HG02610 (cell line): ENCODE measurements around the gene EFCAB10.
"Not testable (repeated sequence)": the region's sequence is repeated elsewhere in the genome, so short reads cannot be mapped to it uniquely, and the experiment has no call there.

Experiments used
- ATAC-seq: cut with Tn5 transposase; IDR thresholded peaks from one replicate; pipeline ENCODE4 v1.9.1; 2021; ENCODE audit warnings: mild to moderate bottlenecking, moderate library complexity; ENCODE audit not compliant: unreplicated experiment

Gene EFCAB10

DNA sequence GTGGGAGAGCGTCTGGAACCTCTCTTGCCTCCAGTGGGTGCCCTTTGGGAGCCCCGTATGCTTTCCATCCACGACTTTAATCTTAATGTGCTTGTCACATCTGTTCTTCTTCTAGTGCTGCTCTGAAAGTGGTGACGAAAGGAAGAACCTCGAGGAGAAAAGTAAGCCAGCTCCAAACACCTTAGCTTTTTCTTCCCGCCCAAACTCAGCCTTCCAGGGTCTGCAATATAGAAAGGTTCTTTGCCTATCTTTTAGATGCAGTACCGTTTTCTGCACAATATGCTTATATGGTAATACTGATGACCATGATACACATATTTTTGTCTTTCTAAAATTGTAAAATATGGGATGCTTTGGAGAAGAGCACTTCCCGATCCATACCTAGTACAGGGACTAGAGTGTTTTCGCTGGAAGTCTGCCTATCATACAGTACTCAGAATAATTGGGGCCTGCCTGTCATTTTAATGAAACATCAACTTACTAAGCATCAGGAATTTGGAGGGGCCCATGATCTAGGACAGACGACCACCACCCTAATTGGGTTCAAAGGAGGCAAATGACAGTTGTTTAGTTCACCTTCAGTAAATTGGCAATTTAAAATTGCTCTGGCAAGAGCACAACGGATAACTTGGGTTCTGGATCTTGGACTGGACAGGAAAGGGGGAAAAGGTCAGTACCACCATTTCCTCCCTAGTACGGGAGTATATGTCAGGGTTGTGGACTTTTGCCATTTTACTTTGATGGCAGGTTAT, 48.4 kb downstream of the EFCAB10 start:
- ATAC-seq = no peak

DNA sequence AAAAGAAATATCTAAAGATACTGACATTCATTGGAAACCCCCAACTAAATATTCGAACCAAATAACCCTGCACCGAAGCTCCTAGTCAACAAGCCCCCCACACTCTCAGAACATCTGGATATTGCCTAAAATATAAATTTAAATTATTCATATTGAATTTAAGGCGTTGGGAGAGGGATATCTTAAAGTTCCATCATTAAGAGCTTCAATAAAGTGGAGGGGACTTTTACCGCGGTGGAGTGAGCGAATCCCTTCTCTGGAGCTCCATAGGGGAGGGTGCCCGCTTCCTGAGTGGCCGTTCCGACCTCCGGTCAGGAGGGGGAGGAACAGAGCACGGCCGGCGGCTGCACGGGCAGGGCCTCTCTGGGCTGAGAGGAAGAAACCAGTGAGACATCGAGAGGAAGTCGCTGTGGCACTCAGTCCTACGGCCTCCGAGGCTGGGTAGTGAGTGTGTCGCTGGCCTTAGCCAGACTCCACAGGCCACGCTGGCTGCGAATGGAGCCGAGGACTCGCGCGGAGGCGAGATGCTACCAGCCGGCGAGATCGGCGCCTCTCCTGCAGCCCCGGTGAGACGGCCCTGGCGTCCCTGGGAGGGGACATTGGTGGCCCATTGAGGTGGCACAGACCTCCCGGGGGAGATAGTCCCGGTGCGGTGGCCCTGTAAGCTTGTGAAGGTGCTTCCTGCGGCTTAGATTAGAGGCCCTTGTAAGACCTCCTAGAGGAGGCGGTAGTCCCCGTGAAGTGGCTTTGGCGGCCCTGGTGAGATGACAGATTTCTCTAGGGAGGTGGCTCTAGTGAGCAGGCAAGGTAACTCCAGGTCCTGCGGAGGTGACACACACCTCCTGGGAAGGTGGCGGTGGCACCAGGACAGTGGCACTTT, 49.3 kb downstream of the EFCAB10 start, which contains the start of gene RINT1:
Gene RINT1 (plus strand): TSS at position 410 of the 880 bp plus-strand sequence. CDS start 115 bp downstream, at position 525.
- ATAC-seq = peak; percentile 96

DNA sequence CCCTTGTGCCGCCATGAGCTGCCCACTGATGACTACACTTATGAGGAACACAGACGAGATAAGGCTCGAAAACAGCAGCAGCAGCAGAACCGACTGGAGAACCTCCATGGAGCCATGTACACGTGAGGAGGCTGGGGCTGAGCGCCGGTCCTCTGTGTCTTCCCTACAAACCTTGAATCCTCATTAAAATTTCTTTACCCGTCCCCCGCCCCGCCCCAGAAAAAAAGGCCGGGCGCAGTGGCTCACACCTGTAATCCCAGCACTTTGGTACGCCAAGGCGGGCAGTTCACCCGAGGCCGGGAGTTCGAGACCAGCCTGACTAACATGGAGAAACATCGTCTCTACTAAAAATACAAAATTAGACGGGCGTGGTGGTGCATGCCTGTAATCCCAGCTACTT, 50.7 kb downstream of the EFCAB10 start:
- ATAC-seq = no peak

DNA sequence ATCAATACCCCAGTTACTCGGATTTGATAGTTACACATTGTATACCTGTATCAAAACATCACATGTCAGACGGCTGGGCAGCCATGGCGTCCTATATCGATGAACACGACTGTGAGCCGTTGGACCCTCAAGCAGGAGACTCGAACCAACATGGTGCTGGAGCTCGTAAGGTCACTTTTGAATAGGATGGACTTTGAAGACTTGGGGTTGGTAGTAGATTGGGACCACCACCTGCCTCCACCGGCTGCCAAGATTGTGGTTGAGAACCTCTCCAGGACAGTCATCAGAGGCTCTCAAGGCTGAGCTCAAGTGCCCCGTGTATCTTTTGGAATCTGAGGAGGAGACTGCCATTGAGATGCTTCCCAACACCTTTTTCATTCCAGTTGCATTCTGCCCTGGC, 51.2 kb downstream of the EFCAB10 start:
- no peak for ATAC-seq

DNA sequence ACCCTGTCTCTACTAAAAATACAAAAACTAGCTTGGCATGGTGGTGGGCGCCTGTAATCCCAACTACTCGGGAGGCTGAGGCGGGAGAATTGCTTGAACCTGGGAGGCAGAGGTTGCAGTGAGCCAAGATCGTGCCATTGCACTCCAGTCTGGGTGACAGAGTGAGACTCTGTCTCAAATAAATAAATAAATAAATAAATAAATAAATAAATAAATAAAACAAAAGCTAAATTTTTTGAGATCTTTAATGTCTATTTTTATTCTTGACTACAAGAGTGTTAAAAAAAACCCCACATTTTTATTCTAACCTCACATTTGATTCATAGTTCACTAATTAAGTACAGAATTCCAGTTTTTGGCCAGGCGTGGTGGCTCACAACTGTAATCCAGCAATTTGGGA, 53.6 kb downstream of the EFCAB10 start:
- ATAC-seq = not testable (repeated sequence)

DNA sequence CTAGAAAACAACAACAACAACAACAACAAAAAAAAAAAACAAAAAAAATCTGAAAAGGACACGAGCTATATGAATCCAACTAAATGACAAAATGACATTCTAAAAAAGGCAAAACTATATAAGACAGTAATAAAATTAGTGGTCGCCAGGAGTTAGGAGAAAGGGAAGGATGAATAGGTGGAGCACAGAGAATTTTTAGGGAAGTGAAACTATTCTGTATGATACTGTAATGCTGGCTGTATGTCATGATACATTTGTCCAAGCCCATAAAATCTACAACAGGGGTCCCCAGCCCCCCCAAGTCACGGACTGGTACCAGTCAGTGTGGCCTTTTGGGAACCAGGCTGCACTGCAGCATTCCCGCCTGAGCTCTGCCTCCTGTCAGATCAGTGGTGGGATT, 56.5 kb downstream of the EFCAB10 start:
- no peak for ATAC-seq

DNA sequence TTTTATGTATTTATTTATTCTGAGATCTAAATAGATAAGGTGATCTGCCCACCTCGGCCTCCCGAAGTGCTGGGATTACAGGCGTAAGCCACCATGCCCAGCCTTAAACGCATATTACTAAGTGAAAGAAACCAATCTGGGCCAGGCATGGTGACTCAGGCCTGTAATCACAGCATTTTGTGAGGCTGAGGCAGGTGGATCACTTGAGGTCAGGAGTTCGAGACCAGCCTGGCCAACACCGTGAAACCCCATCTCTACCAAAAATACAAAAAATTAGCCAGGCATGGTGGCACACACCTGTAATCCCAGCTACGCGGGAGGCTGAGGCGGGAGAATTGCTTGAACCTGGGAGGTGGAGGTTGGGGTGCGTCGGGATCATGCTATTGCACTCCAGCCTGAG, 56.9 kb downstream of the EFCAB10 start:
- ATAC-seq = not testable (repeated sequence)

DNA sequence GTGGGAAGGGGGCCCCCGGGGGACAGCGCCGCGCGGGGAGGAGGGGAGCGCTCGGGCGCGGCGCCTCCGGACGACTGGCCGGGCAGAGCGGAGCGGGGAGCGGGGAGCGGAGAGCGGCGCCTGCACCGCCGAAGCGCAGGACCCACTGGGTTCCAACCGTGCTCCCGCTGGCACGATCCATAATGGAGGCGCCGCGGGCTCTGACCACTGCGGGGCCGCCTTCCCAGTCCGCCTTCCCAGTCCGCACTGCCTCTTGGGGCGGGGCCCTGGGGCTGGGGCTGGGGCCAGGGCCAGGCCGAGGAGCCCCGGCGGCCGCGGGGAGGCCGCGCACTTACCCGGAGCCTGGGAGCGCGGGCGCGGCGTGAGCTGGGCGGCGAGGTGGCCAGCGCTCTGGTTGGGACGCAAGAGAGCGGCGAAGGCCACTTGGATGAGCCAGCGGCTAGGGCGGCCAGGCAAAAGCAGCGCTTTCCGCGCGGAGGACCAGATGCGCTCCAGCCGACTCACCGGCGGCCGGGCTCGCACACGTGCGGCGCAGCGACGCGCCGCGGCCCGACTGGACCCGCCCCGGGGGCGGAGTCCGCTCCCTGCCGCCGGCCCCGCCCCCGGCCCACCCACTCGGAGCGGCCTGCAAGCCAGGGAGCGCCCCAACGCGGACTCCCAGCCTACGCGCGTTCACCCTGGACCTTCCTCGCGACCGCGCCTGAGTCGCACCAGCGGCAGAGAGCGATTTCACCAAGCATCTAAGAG, 59.4 kb downstream of the EFCAB10 start, which contains the start of gene PUS7:
Gene PUS7 (minus strand): TSS at position 555 of the 747 bp plus-strand sequence. CDS start 13,759 bp downstream, outside the sequence.
- peak; percentile 84 for ATAC-seq

DNA sequence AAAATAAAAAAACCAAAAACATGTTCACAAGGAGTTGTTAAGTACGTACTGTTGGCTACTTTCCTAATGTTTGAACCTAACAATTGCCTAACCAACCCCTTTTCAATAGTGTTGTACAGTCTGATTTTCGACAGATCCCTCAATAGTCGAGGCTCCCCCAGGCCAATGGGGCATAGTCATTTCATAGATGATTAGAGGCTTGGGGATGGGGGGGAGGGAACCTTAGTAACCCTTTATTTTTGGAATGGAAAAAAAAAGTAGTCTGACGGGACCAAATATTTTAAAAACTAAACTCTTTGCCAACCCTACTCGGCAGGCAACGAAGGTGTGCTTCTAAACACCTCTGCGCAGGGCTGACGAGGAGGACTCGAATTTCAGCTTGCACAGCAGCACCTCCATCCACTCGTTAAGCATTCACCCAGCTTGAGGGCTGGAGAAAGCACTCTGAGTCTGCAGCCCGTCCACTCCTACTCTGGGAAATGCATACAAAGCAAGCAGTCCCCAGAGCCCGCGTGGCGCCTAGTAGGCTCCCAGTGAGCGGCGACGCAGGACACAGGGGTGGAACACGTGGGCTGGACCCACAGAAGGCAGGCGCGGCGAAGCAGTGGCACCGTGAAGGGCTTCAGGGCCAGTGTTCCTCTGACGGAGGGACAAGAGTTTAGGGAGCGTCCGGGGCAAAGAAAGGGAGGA, 60.1 kb downstream of the EFCAB10 start:
- ATAC-seq = peak; percentile 28

DNA sequence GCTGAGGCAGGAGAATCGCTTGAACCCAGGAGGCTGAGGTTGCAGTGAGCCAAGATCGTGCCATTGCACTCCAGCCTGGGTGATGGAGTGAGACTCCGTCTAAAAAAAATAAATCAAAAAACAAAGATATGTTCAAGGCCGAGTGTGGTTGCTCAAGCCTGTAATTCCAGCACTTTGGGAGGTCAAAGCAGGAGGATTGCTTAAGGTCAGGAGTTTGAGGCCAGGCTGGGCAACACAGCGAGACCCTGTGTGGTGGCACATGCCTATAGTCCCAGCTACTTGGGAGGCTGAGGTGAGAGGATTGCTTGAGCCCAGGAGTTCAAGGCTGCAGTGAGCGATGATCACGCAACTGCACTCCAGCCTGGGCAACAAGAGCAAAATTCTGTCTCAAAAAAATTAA, 60.7 kb downstream of the EFCAB10 start:
- ATAC-seq = not testable (repeated sequence)

DNA sequence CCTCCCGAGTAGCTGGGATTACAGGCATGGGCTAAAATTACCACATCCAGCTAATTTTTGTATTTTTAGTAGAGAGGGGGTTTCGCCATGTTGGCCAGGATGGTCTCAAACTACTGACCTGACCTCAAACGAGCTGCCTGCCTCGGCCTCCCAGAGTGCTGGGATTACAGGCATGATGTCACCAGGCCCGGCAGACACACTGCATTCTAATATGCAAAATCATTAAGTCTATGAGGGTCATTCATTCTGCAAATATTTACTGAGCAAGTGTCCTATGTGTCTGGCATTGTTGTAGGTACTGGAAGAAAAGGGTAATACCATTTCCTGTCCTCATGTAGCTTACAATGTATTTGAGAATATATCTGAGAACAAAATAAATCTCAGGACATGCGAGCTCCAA, 61.9 kb downstream of the EFCAB10 start:
- ATAC-seq = no peak

DNA sequence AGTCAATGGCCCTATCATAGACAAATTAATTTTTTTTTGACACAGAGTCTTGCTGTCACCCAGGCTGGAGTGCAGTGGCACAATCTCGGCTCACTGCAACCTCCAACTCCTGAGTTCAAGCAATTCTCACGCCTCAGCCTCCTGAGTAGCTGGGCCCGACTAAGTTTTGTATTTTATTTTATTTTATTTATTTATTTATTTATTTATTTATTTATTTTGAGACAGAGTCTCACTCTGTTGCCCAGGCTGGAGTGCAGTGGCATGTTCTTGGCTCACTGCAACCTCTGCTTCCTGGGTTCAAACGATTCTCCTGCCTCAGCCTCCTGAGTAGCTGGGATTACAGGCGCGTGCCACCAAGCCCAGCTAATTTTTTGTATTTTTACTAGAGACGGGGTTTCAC, 65.7 kb downstream of the EFCAB10 start:
- not testable (repeated sequence) for ATAC-seq
